ENCODE data around the gene KCNK7.

GRCh38 chr11:65558002-65558929 lies 37.3 kb downstream of the KCNK7 start, which contains the start of gene LTBP3:
- TF ChIP-seq, protein P1, sequence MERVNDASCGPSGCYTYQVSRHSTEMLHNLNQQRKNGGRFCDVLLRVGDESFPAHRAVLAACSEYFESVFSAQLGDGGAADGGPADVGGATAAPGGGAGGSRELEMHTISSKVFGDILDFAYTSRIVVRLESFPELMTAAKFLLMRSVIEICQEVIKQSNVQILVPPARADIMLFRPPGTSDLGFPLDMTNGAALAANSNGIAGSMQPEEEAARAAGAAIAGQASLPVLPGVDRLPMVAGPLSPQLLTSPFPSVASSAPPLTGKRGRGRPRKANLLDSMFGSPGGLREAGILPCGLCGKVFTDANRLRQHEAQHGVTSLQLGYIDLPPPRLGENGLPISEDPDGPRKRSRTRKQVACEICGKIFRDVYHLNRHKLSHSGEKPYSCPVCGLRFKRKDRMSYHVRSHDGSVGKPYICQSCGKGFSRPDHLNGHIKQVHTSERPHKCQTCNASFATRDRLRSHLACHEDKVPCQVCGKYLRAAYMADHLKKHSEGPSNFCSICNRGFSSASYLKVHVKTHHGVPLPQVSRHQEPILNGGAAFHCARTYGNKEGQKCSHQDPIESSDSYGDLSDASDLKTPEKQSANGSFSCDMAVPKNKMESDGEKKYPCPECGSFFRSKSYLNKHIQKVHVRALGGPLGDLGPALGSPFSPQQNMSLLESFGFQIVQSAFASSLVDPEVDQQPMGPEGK (CRISPR knock-in tag; IDR thresholded peaks at IDR 0.05; ENCODE audit: borderline replicate concordance): no peak
- TF ChIP-seq RARB (CRISPR knock-in tag; IDR thresholded peaks at IDR 0.05): no peak
- no peak for TF ChIP-seq BACH2 (CRISPR knock-in tag; IDR thresholded peaks at IDR 0.05; ENCODE audit: borderline replicate concordance)
- no peak for TF ChIP-seq POU6F1 (CRISPR knock-in tag; IDR thresholded peaks at IDR 0.05; ENCODE audit: borderline replicate concordance, low read depth)
- TF ChIP-seq ZFP3 (CRISPR knock-in tag; IDR thresholded peaks at IDR 0.05): no peak

Measured in SK-N-SH treated with all-trans-retinoic acid at 6 μM for 48 hours (cell line).